Measurements from ENCODE around the gene WDR5. TPM values are rescaled to one million over a fixed set of nuclear protein-coding genes. Genes with fewer than 3 reads are reported as not detected.

WDR5 gene
- total RNA-seq, 1 donor from 2014 or later: 46.8 TPM

- Mint-ChIP-seq H3K4me1 (ENCODE audit: low read depth) (no peaks in the 10 kb centered on the region), H3K27ac (no peak overlapping the region), H3K36me3 (ENCODE audit: insufficient read depth) (peaks cover 10% of the 10 kb centered on the region), H3K9me3 (ENCODE audit: low read depth) (no peaks in the 10 kb centered on the region), H3K4me3 (ENCODE audit: low read depth) (no peak overlapping the region), H3K27me3 (no peaks in the 10 kb centered on the region)
- TF ChIP-seq CTCF (IDR thresholded peaks at IDR 0.05; ENCODE audit: unreplicated experiment): no peak
- no peak for DNase-seq (ENCODE audit: low spot score, unreplicated experiment)
Observed at GRCh38 chr9:134156564-134157377, 20.9 kb downstream of the WDR5 start.

GRCh38 chr9:134157378-134157885 lies 21.6 kb downstream of the WDR5 start:
- H3K4me1 Mint-ChIP-seq (ENCODE audit: low read depth): no peaks in the 10 kb centered on the region
- no peaks in the 10 kb centered on the region for H3K27me3 Mint-ChIP-seq
- no peak overlapping the region for H3K4me3 Mint-ChIP-seq (ENCODE audit: low read depth)
- no peaks in the 10 kb centered on the region for H3K9me3 Mint-ChIP-seq (ENCODE audit: low read depth)
- H3K27ac Mint-ChIP-seq: no peak overlapping the region
- peaks cover 12% of the 10 kb centered on the region for H3K36me3 Mint-ChIP-seq (ENCODE audit: insufficient read depth)
- no peak for DNase-seq (ENCODE audit: low spot score, unreplicated experiment)
- no peak for TF ChIP-seq CTCF (IDR thresholded peaks at IDR 0.05; ENCODE audit: unreplicated experiment)

- Mint-ChIP-seq H3K4me3 (ENCODE audit: low read depth) (no peak overlapping the region), H3K4me1 (ENCODE audit: low read depth) (no peaks in the 10 kb centered on the region)
- no peak for TF ChIP-seq CTCF (IDR thresholded peaks at IDR 0.05; ENCODE audit: unreplicated experiment)
Observed at GRCh38 chr9:134158242-134158641, 22.4 kb downstream of the WDR5 start.

GRCh38 chr9:134158753-134159392 lies 23.0 kb downstream of the WDR5 start:
- no peak overlapping the region for H3K27ac Mint-ChIP-seq
- peaks cover 12% of the 10 kb centered on the region for H3K36me3 Mint-ChIP-seq (ENCODE audit: insufficient read depth)
- no peak for DNase-seq (ENCODE audit: low spot score, unreplicated experiment)
- TF ChIP-seq CTCF (IDR thresholded peaks at IDR 0.05; ENCODE audit: unreplicated experiment): no peak
- H3K27me3 Mint-ChIP-seq: no peaks in the 10 kb centered on the region
- no peaks in the 10 kb centered on the region for H3K9me3 Mint-ChIP-seq (ENCODE audit: low read depth)
- no peak overlapping the region for H3K4me3 Mint-ChIP-seq (ENCODE audit: low read depth)
- H3K4me1 Mint-ChIP-seq (ENCODE audit: low read depth): no peaks in the 10 kb centered on the region

More at GRCh38 chr9:134158242-134158641, 22.4 kb downstream of the WDR5 start:
- H3K27ac Mint-ChIP-seq: no peak overlapping the region
- no peak for DNase-seq (ENCODE audit: low spot score, unreplicated experiment)
- H3K9me3 Mint-ChIP-seq (ENCODE audit: low read depth): no peaks in the 10 kb centered on the region
- no peaks in the 10 kb centered on the region for H3K27me3 Mint-ChIP-seq
- peaks cover 12% of the 10 kb centered on the region for H3K36me3 Mint-ChIP-seq (ENCODE audit: insufficient read depth)

GRCh38 chr9:134159566-134160245 lies 23.8 kb downstream of the WDR5 start:
- Mint-ChIP-seq H3K27ac (no peak overlapping the region), H3K36me3 (ENCODE audit: insufficient read depth) (peaks cover 12% of the 10 kb centered on the region), H3K9me3 (ENCODE audit: low read depth) (no peaks in the 10 kb centered on the region), H3K27me3 (no peaks in the 10 kb centered on the region), H3K4me3 (ENCODE audit: low read depth) (no peak overlapping the region), H3K4me1 (ENCODE audit: low read depth) (no peaks in the 10 kb centered on the region)
- TF ChIP-seq CTCF (IDR thresholded peaks at IDR 0.05; ENCODE audit: unreplicated experiment): no peak
- DNase-seq (ENCODE audit: low spot score, unreplicated experiment): no peak

Measured in progenitor cell of endocrine pancreas (in vitro differentiated cells).